Measurements from ENCODE around the gene BATF3.

- no peak for TF ChIP-seq EZH2 (IDR thresholded peaks at IDR 0.05; ENCODE audit: insufficient read depth, poor library complexity, severe bottlenecking)
- TF ChIP-seq EZH2phosphoT487 (IDR thresholded peaks at IDR 0.05; ENCODE audit: insufficient read depth, low read depth): no peak
These were observed 29.3 kb downstream of the BATF3 start for GRCh38 chr1:212670301-212670700.
